Suprapubic skin (tissue), 4 donors: ENCODE measurements around the gene CNIH3. TPM values are rescaled to one million over a fixed set of nuclear protein-coding genes. Genes with fewer than 3 reads are reported as not detected.
"Not testable (repeated sequence)": the region's sequence is repeated elsewhere in the genome, so short reads cannot be mapped to it uniquely, and the experiment has no call there.

ENCODE experiments used
- DNase-seq, 2 donors: peaks; one replicate each; pipeline ENCODE4 v3.0.0-alpha.2; 2019; ENCODE audit warnings: low spot score in 2 of 2
- H3K27ac ChIP-seq: fragments of 200-600 bp; sonication (generic); one replicate; pipeline ENCODE4 v1.5.1; 2019
- H3K27me3 ChIP-seq: fragments of 200-600 bp; sonication (generic); one replicate; pipeline ENCODE4 v1.5.1; 2019
- H3K36me3 ChIP-seq: fragments of 200-600 bp; sonication (generic); one replicate; pipeline ENCODE4 v1.5.1; 2019
- H3K4me1 ChIP-seq: fragments of 200-600 bp; sonication (generic); one replicate; pipeline ENCODE4 v1.5.1; 2019
- H3K4me3 ChIP-seq: fragments of 200-600 bp; sonication (generic); one replicate; pipeline ENCODE4 v1.5.1; 2019; ENCODE audit warnings: mild to moderate bottlenecking
- H3K9me3 ChIP-seq: fragments of 200-600 bp; sonication (generic); one replicate; pipeline ENCODE4 v1.5.1; 2019
- EP300 ChIP-seq: sonication (generic); formaldehyde crosslinking; IDR thresholded peaks from one replicate; pipeline ENCODE4 v1.6.1; 2017; ENCODE audit warnings: antibody characterized with exemption
- POLR2A ChIP-seq, 2 donors: fragments of 450-650 bp; IDR thresholded peaks; one replicate each; pipeline ENCODE4 v1.6.1; 2017; ENCODE audit warnings: antibody characterized with exemption in 2 of 2, mild to moderate bottlenecking in 2 of 2, moderate library complexity in 2 of 2
- POLR2AphosphoS5 ChIP-seq, 3 donors: sonication (generic); formaldehyde crosslinking; IDR thresholded peaks; one replicate each; pipeline ENCODE4 v1.6.1; 2017; ENCODE audit warnings: antibody characterized with exemption in 3 of 3
- WGBS: methylation state at CpG from one replicate; pipeline ENCODE4 v1.1.5; 2018; 5-methylcytosine and 5-hydroxymethylcytosine counted together
- total RNA-seq, 4 donors: library from RNA; depleted of rRNA; stranded (reverse); fragments of >200 nt; gene quantifications; one replicate each; pipeline ENCODE4 v1.1.0, GENCODE V29; 2016
- TF ChIP-seq, protein P1 (sequence below), 2 donors: fragments of 200-600 bp in 1 of 2; fragments of 450-650 bp in 1 of 2; sonication (generic) in 1 of 2; IDR thresholded peaks; one replicate each; pipeline ENCODE4 v1.5.1; 2016 to 2019; ENCODE audit warnings: antibody characterized with exemption in 2 of 2, mild to moderate bottlenecking in 1 of 2, moderate library complexity in 1 of 2

The CNIH3 gene
- total RNA-seq, 4 donors from 2014 or later: 0.57 to 6.7 (median 0.62) TPM; not detected in 1

DNA sequence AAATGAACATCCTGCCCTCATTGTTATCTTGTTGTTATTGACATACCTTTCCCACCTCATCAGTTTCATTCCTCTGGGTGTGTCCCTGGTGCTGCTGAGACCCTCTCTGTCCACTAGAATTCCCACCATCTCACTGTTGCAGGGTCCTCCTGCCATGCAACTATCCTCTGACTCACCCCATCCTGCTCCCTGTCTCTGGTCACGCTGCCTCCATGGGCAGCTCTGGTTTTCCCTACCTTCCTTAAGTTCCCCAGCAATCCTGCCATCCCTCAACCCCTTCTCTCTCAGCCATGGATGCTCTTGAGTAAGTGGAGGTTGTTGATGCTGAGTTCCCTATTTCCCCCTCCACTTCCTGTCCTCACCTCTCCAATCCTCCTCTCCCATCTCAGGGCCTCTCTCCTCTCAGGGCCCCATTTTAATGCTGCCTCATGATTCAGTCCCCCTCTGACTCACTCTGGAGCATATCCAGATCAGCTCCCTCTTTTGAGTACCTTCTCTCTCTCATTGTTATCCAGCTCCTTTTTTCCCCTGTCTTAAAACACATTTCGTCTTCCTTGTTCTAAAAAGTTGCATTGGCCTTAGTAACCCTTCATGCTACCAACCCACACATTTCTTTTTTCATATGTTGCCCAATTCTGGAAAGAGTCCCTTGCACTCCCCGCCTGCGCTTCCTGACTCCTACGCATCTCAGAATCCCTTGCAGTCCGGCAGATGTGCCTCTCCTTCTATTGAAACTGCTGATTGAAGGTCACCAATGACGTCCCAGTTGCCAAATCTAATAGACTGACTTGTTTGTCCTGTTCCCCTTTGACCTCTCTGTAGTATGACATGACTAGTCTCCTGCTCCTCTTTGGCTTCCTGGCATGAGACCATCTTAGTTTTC is 92.0 kb downstream of the CNIH3 start:
- TF ChIP-seq POLR2AphosphoS5 (IDR thresholded peaks at IDR 0.05) (no peak), POLR2A (IDR thresholded peaks at IDR 0.05) (no peak), EP300 (no peak)
- TF ChIP-seq, protein P1, sequence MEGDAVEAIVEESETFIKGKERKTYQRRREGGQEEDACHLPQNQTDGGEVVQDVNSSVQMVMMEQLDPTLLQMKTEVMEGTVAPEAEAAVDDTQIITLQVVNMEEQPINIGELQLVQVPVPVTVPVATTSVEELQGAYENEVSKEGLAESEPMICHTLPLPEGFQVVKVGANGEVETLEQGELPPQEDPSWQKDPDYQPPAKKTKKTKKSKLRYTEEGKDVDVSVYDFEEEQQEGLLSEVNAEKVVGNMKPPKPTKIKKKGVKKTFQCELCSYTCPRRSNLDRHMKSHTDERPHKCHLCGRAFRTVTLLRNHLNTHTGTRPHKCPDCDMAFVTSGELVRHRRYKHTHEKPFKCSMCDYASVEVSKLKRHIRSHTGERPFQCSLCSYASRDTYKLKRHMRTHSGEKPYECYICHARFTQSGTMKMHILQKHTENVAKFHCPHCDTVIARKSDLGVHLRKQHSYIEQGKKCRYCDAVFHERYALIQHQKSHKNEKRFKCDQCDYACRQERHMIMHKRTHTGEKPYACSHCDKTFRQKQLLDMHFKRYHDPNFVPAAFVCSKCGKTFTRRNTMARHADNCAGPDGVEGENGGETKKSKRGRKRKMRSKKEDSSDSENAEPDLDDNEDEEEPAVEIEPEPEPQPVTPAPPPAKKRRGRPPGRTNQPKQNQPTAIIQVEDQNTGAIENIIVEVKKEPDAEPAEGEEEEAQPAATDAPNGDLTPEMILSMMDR (IDR thresholded peaks at IDR 0.05): no peak
- no peak for DNase-seq
- Histone ChIP-seq H3K4me1 (no peaks in the 10 kb centered on the region), H3K9me3 (no peaks in the 10 kb centered on the region), H3K4me3 (no peak overlapping the region), H3K27me3 (no peaks in the 10 kb centered on the region), H3K27ac (no peak overlapping the region), H3K36me3 (no peaks in the 10 kb centered on the region)
- WGBS: 76% methylated on average over 7 of the region's 7 CpGs

GRCh38 chr1:224710196-224710595 is 94.1 kb downstream of the CNIH3 start:
- H3K4me3 ChIP-seq: no peak overlapping the region
- no peak for DNase-seq
- no peaks in the 10 kb centered on the region for H3K9me3 ChIP-seq
- 83% methylated on average over 3 of the region's 3 CpGs for WGBS
- TF ChIP-seq, protein P1 (IDR thresholded peaks at IDR 0.05): no peak
- no peak for TF ChIP-seq EP300
- TF ChIP-seq POLR2A (IDR thresholded peaks at IDR 0.05): no peak
- no peak for TF ChIP-seq POLR2AphosphoS5 (IDR thresholded peaks at IDR 0.05)
- H3K36me3 ChIP-seq: no peaks in the 10 kb centered on the region
- H3K27me3 ChIP-seq: no peaks in the 10 kb centered on the region
- H3K4me1 ChIP-seq: no peaks in the 10 kb centered on the region
- H3K27ac ChIP-seq: no peak overlapping the region

GRCh38 chr1:224711231-224711756 is 95.2 kb downstream of the CNIH3 start:
- not testable (repeated sequence) for H3K4me1 ChIP-seq, H3K27ac ChIP-seq, DNase-seq, H3K9me3 ChIP-seq, H3K27me3 ChIP-seq, H3K4me3 ChIP-seq, H3K36me3 ChIP-seq
- WGBS: 78% methylated on average over 4 of the region's 4 CpGs

GRCh38 chr1:224711876-224712275 is 95.8 kb downstream of the CNIH3 start:
- TF ChIP-seq POLR2AphosphoS5 (IDR thresholded peaks at IDR 0.05) (no peak), POLR2A (IDR thresholded peaks at IDR 0.05) (no peak), EP300 (no peak)
- TF ChIP-seq, protein P1 (IDR thresholded peaks at IDR 0.05): no peak
- H3K27ac ChIP-seq: no peak overlapping the region

GRCh38 chr1:224713228-224713627 is 97.1 kb downstream of the CNIH3 start:
- TF ChIP-seq, protein P1 (IDR thresholded peaks at IDR 0.05): no peak
- TF ChIP-seq POLR2A (IDR thresholded peaks at IDR 0.05) (no peak), POLR2AphosphoS5 (IDR thresholded peaks at IDR 0.05) (no peak), EP300 (no peak)
- Histone ChIP-seq H3K9me3 (no peaks in the 10 kb centered on the region), H3K36me3 (no peaks in the 10 kb centered on the region), H3K27ac (no peak overlapping the region), H3K4me1 (no peaks in the 10 kb centered on the region), H3K27me3 (no peaks in the 10 kb centered on the region), H3K4me3 (no peak overlapping the region)
- 94% methylated on average over 1 of the region's 1 CpG for WGBS
- DNase-seq: no peak

More at GRCh38 chr1:224711876-224712275, 95.8 kb downstream of the CNIH3 start:
- Histone ChIP-seq H3K9me3 (no peaks in the 10 kb centered on the region), H3K4me3 (no peak overlapping the region), H3K4me1 (no peaks in the 10 kb centered on the region), H3K36me3 (no peaks in the 10 kb centered on the region), H3K27me3 (no peaks in the 10 kb centered on the region)
- 87% methylated on average over 3 of the region's 3 CpGs for WGBS
- no peak for DNase-seq
